Tibial nerve (tissue), 4 donors: ENCODE measurements around the gene SFMBT2. TPM values are rescaled to one million over a fixed set of nuclear protein-coding genes. Genes with fewer than 3 reads are reported as not detected.

Source experiments
- DNase-seq, 2 donors: peaks; one replicate each; pipeline ENCODE4 v3.0.0-alpha.2; 2019; ENCODE audit warnings: low spot score in 2 of 2
- H3K27ac ChIP-seq, 4 donors: fragments of 200-600 bp; sonication (generic) in 3 of 4; one replicate each; pipeline ENCODE4 v1.5.1; 2017 to 2019; ENCODE audit warnings: mild to moderate bottlenecking in 1 of 4
- H3K27me3 ChIP-seq, 2 donors: fragments of 200-600 bp; sonication (generic) in 1 of 2; one replicate each; pipeline versions ENCODE4 v1.5.1 to v1.6.0; 2017 to 2019
- H3K36me3 ChIP-seq, 3 donors: fragments of 200-600 bp; sonication (generic); one replicate each; pipeline ENCODE4 v1.5.1; 2018 to 2019
- H3K4me1 ChIP-seq, 4 donors: fragments of 200-600 bp; sonication (generic) in 3 of 4; one replicate each; pipeline ENCODE4 v1.5.1; 2017 to 2019
- H3K4me3 ChIP-seq, 4 donors: fragments of 200-600 bp; sonication (generic) in 3 of 4; one replicate each; pipeline ENCODE4 v1.5.1; 2017 to 2019; ENCODE audit warnings: mild to moderate bottlenecking in 1 of 4, moderate library complexity in 1 of 4
- H3K9me3 ChIP-seq, 4 donors: fragments of 200-600 bp; sonication (generic) in 3 of 4; one replicate each; pipeline ENCODE4 v1.5.1; 2017 to 2019
- CTCF ChIP-seq, 5 experiments: fragments of 200-600 bp in 3 of 5; fragments of 450-650 bp in 2 of 5; sonication (generic) in 3 of 5; IDR thresholded peaks; one replicate each; pipeline ENCODE4 v1.5.1; 2016 to 2019; ENCODE audit warnings: antibody characterized with exemption in 5 of 5, mild to moderate bottlenecking in 3 of 5, moderate library complexity in 2 of 5
- EP300 ChIP-seq, 2 donors: sonication (generic); formaldehyde crosslinking; IDR thresholded peaks; one replicate each; pipeline ENCODE4 v1.6.1; 2017; ENCODE audit warnings: antibody characterized with exemption in 2 of 2, mild to moderate bottlenecking in 1 of 2
- POLR2A ChIP-seq, 2 donors: fragments of 450-650 bp; IDR thresholded peaks; one replicate each; pipeline ENCODE4 v1.6.1; 2017; ENCODE audit warnings: antibody characterized with exemption in 2 of 2, mild to moderate bottlenecking in 2 of 2, moderate library complexity in 2 of 2
- WGBS, 2 donors: methylation state at CpG; one replicate each; pipeline ENCODE4 v1.1.5; 2018; 5-methylcytosine and 5-hydroxymethylcytosine counted together
- total RNA-seq, 4 donors: library from RNA; depleted of rRNA; stranded (reverse); fragments of >200 nt; gene quantifications; one replicate each; pipeline ENCODE4 v1.1.0, GENCODE V29; 2016

Gene SFMBT2
- total RNA-seq, 4 donors from 2014 or later: 10.2 to 24.0 (median 15.4) TPM

- no peaks in the 10 kb centered on the region for H3K27me3 ChIP-seq
- peaks cover 0 to 11% (median 0%) of the 10 kb centered on the region in 4 donors for H3K4me1 ChIP-seq
- H3K4me3 ChIP-seq: no peak overlapping the region
- DNase-seq: no peak
- H3K9me3 ChIP-seq: peaks cover 0 to 20% (median 6%) of the 10 kb centered on the region in 4 donors
- no peaks in the 10 kb centered on the region for H3K36me3 ChIP-seq
- H3K27ac ChIP-seq: no peak overlapping the region
- TF ChIP-seq CTCF (IDR thresholded peaks at IDR 0.05): no peak
- no peak for TF ChIP-seq POLR2A (IDR thresholded peaks at IDR 0.05)
- no peak for TF ChIP-seq EP300 (IDR thresholded peaks at IDR 0.05)
- WGBS, 2 donors: 70 to 83% methylated on average over 4 of the region's 4 CpGs
Measured at GRCh38 chr10:7449063-7449695, 38.3 kb upstream of the SFMBT2 start.

- TF ChIP-seq EP300 (IDR thresholded peaks at IDR 0.05): no peak
- no peak for TF ChIP-seq CTCF (IDR thresholded peaks at IDR 0.05)
- TF ChIP-seq POLR2A (IDR thresholded peaks at IDR 0.05): no peak
- Histone ChIP-seq H3K4me1 (peaks cover 0 to 16% (median 0%) of the 10 kb centered on the region in 4 donors), H3K27me3 (peaks cover 0 to 9% of the 10 kb centered on the region in 2 donors), H3K4me3 (no peak overlapping the region), H3K9me3 (peaks cover 0 to 19% (median 6%) of the 10 kb centered on the region in 4 donors), H3K36me3 (no peaks in the 10 kb centered on the region), H3K27ac (no peak overlapping the region)
- DNase-seq: no peak
- WGBS, 2 donors: 71 to 81% methylated on average over 7 of the region's 7 CpGs
Measured at GRCh38 chr10:7445474-7446185, 34.8 kb upstream of the SFMBT2 start.

- TF ChIP-seq POLR2A (IDR thresholded peaks at IDR 0.05) (no peak), EP300 (IDR thresholded peaks at IDR 0.05) (no peak), CTCF (IDR thresholded peaks at IDR 0.05) (no peak)
- WGBS, 2 donors: 31 to 35% methylated on average over 19 of the region's 19 CpGs
- H3K4me3 ChIP-seq: peak overlapping the region in 1 of 4 donors; percentile 23
- peaks cover 0 to 16% (median 0%) of the 10 kb centered on the region in 4 donors for H3K4me1 ChIP-seq
- H3K9me3 ChIP-seq: peaks cover 0 to 11% (median 5%) of the 10 kb centered on the region in 4 donors
- DNase-seq: no peak
- H3K27me3 ChIP-seq: peaks cover 0 to 19% of the 10 kb centered on the region in 2 donors
- peak overlapping the region in 1 of 4 donors; percentile 34 for H3K27ac ChIP-seq
- no peaks in the 10 kb centered on the region for H3K36me3 ChIP-seq
Measured at GRCh38 chr10:7444551-7445121, 33.8 kb upstream of the SFMBT2 start.

GRCh38 chr10:7443036-7443435 lies 32.2 kb upstream of the SFMBT2 start:
- no peaks in the 10 kb centered on the region for H3K36me3 ChIP-seq
- TF ChIP-seq POLR2A (IDR thresholded peaks at IDR 0.05) (no peak), CTCF (IDR thresholded peaks at IDR 0.05) (no peak), EP300 (IDR thresholded peaks at IDR 0.05) (no peak)
- no peaks in the 10 kb centered on the region for H3K9me3 ChIP-seq
- peaks cover 0 to 22% of the 10 kb centered on the region in 2 donors for H3K27me3 ChIP-seq
- H3K4me1 ChIP-seq: peaks cover 0 to 29% (median 0%) of the 10 kb centered on the region in 4 donors
- H3K27ac ChIP-seq: no peak overlapping the region
- no peak for DNase-seq
- H3K4me3 ChIP-seq: no peak overlapping the region
